Stimulated activated CD8-positive, alpha-beta memory T cell treated with anti-CD3 and anti-CD28 coated beads, Interleukin-7, amount 100 ng/mL, for 4 hours (primary cell): ENCODE measurements around the gene PDE7B.

Source experiments
- DNase-seq, 2 donors: peaks; one replicate each; pipeline ENCODE4 v3.0.0-alpha.2; 2020; ENCODE audit warnings: low read depth in 2 of 2

Gene PDE7B

GRCh38 chr6:135985471-135985870 lies 134.0 kb downstream of the PDE7B start:
- no peak for DNase-seq

- DNase-seq = no peak
Measured at GRCh38 chr6:135987226-135987625, 135.7 kb downstream of the PDE7B start.

- no peak for DNase-seq
Measured at GRCh38 chr6:135990439-135990838, 138.9 kb downstream of the PDE7B start.

- DNase-seq = no peak
Measured at GRCh38 chr6:135990855-135991464, 139.5 kb downstream of the PDE7B start.

- no peak for DNase-seq
Measured at GRCh38 chr6:135992739-135993138, 141.2 kb downstream of the PDE7B start.

GRCh38 chr6:135993361-135993760 lies 141.9 kb downstream of the PDE7B start:
- no peak for DNase-seq

GRCh38 chr6:135994857-135995544 lies 143.5 kb downstream of the PDE7B start:
- no peak for DNase-seq

GRCh38 chr6:135995545-135995898 lies 144.0 kb downstream of the PDE7B start:
- no peak for DNase-seq

GRCh38 chr6:135996668-135997067 lies 145.2 kb downstream of the PDE7B start:
- no peak for DNase-seq

- DNase-seq = no peak
Measured at GRCh38 chr6:135999393-135999792, 147.9 kb downstream of the PDE7B start.

- no peak for DNase-seq
Measured at GRCh38 chr6:136007345-136007744, 155.8 kb downstream of the PDE7B start.

GRCh38 chr6:136011475-136011874 lies 160.0 kb downstream of the PDE7B start:
- DNase-seq = no peak

- no peak for DNase-seq
Measured at GRCh38 chr6:136012198-136012887, 160.8 kb downstream of the PDE7B start.

GRCh38 chr6:136012943-136013342 lies 161.4 kb downstream of the PDE7B start:
- no peak for DNase-seq

- no peak for DNase-seq
Measured at GRCh38 chr6:136014454-136015437, 163.2 kb downstream of the PDE7B start.

- no peak for DNase-seq
Measured at GRCh38 chr6:136015531-136015930, 164.0 kb downstream of the PDE7B start.

GRCh38 chr6:136016228-136017225 lies 165.0 kb downstream of the PDE7B start:
- DNase-seq = no peak

- DNase-seq = no peak
Measured at GRCh38 chr6:136020691-136021090, 169.2 kb downstream of the PDE7B start.

GRCh38 chr6:136022224-136022874 lies 170.8 kb downstream of the PDE7B start:
- no peak for DNase-seq

- no peak for DNase-seq
Measured at GRCh38 chr6:136024711-136025110, 173.2 kb downstream of the PDE7B start.
